Fibroblast of villous mesenchyme (primary cell): Measurements from ENCODE around the gene ADCY5. TPM values are rescaled to one million over a fixed set of nuclear protein-coding genes. Genes with fewer than 3 reads are reported as not detected.
"Not testable (repeated sequence)": the region's sequence is repeated elsewhere in the genome, so short reads cannot be mapped to it uniquely, and the experiment has no call there.

Experiments used
- DNase-seq: peaks from one replicate; pipeline ENCODE4 v3.0.0-alpha.2; 2010; ENCODE audit warnings: low read depth
- H3K4me3 ChIP-seq: 2 replicates; pipeline ENCODE4 v1.5.1; 2011; ENCODE audit warnings: low read depth, mild to moderate bottlenecking, low read length
- total RNA-seq: library from RNA; depleted of rRNA; stranded (reverse); fragments of >200 nt; gene quantifications from 2 replicates; pipeline ENCODE4 v1.2.3, GENCODE V29; 2012
- TF ChIP-seq, protein P1 (sequence below): IDR thresholded peaks from 2 replicates; pipeline ENCODE4 v1.5.1; 2012; ENCODE audit warnings: low read depth, mild to moderate bottlenecking, low read length; ENCODE audit not compliant: insufficient read depth

ADCY5 gene
- 0.32 and 0.43 TPM in 2 replicates for total RNA-seq

DNA sequence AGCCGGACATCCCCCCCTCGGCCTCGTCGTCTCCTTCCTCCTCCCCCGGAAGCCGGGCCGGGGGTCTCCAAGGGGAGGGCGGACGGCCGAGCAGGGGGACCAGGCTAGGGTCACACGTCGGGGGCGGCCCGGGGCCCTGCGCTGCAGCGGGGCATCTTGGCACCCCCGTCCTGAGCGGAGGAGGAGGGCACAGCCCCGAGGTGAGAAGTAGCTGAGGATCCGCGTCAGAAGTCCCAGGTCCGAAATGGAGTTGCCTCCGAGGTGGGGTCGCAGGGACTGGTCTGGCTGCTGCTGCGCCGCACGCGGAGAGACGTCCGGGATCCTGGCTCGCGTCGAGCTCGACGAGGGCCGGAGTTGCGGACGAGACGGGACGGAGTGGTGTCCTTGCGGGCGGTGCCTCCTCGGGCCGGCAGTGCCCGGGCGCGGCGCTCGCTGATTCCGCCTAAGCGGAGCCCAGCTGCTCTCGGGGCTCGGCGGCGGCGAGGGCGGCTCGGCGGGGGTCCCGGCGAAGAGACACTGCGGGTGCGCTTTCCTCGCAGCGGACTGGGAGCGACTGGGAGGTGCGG is at the start of gene ADCY5:
Gene ADCY5, minus strand, starts transcription at position 555 of the 566 bp plus-strand sequence. Its CDS starts 545 bp downstream, at position 10.
- TF ChIP-seq, protein P1, sequence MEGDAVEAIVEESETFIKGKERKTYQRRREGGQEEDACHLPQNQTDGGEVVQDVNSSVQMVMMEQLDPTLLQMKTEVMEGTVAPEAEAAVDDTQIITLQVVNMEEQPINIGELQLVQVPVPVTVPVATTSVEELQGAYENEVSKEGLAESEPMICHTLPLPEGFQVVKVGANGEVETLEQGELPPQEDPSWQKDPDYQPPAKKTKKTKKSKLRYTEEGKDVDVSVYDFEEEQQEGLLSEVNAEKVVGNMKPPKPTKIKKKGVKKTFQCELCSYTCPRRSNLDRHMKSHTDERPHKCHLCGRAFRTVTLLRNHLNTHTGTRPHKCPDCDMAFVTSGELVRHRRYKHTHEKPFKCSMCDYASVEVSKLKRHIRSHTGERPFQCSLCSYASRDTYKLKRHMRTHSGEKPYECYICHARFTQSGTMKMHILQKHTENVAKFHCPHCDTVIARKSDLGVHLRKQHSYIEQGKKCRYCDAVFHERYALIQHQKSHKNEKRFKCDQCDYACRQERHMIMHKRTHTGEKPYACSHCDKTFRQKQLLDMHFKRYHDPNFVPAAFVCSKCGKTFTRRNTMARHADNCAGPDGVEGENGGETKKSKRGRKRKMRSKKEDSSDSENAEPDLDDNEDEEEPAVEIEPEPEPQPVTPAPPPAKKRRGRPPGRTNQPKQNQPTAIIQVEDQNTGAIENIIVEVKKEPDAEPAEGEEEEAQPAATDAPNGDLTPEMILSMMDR: no peak
- peak within 1 kb of the TSS; percentile 57 for H3K4me3 ChIP-seq
- DNase-seq: peak; percentile 5

DNA sequence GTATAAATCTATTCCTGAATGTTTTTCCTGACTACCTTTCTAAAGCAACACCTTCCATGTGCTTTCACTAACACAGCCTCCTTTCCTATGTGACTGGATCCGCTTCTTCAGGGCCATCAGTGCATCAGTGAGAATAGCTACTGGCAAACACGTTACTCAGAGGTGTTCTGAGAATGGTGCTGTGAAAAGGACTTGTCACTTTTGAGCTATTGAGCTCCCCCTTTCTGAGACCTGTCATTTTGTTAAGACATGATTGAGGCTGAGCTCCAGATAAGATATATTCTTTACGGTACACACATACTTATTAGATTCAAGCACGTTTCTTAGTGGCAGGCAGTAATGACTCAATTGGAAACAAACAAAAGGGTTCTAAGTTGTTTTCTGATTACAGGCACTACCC is 45.0 kb upstream of the ADCY5 start:
- DNase-seq: no peak
- TF ChIP-seq, protein P1: no peak
- H3K4me3 ChIP-seq: no peak overlapping the region

DNA sequence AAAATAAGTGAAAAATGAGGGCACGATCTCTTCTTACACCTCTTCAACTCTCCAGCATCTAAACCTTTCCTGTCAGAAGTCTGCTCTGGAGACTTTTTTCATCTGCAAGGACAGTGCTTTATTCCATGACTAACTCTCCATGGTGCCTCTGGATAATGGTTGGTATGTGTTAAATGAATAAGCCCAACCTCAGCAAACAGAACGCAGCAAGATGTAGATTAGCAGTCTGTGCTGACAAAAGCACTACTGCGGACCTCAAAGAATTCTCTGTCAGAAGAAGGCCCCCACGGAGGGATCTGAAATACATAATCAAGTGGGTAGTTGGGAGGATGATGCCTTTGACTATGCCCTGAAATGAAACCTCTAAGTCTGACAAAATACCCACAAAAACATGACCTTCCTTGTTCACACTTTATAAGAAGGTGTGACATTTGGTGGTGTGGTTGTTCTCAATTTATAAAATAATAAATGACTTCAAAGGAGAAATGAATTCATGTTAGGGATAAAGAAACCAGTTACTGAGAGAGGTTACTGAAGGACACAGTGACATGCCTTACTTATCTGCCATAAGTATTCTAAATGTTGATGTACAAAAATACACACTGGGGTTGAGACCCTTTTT is 43.2 kb upstream of the ADCY5 start:
- no peak overlapping the region for H3K4me3 ChIP-seq
- DNase-seq: no peak
- TF ChIP-seq, protein P1: no peak

DNA sequence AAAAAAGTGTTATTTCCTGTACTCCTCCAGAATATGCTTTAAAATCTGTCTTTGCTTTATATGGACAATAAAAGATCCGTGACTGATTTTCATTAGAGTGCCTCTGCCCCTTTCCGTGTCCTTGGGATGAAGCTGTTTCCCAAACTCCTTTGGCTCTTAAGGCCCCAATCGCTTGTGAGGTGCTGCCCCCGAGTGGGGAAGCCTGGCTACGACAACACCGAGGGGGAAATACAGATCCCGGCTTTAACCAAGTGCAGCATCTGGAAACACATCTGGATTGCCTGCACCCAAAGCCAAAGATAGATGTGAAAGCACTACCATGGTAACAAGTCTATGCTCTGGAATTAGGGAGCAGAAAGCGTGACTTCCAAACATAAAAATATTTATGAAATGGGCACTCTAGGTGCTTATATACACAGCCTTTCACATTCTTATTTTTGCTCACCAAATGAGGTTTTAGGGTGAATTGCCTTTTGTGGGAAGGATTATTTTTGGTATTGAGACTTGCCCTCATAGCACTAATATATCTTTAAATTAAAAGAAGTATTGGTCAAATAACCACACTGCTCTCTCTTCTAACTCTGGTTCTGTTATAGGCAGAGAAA is 40.6 kb upstream of the ADCY5 start:
- no peak overlapping the region for H3K4me3 ChIP-seq
- peak; percentile 75 for DNase-seq
- TF ChIP-seq, protein P1: peak; percentile 93

DNA sequence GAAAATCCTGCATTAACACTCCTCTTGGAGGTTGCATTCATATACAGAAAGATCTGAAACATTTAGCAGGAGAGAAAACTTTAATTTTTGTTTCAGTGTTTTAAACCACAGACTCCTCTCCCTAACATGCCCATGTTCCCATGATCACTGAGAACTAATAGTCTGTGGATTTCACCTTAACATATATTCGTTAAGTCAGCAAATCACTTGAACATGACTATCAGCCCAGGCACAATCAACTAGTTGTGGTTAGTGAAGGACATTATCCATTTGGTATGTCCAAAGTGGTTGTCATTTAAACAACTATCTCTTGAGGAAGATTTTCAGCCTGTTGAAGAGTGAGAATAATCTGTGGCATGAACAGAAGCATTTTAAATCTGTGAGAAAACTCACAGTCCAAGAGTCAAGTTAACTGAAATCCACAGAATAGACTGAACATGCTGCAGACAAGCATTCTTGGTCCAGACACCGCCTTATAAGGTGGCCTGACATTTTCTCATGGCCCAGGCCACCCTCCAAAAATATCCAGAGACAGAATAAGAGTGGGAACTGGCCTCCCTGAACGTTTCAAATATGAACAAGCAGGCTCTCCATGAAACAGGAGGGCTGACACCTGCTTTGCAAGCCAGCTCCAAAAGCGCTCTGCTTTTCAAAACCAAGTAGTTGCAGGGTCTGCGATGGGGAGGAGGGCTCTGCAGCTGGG is 39.9 kb upstream of the ADCY5 start:
- TF ChIP-seq, protein P1: no peak
- no peak for DNase-seq
- H3K4me3 ChIP-seq: no peak overlapping the region

DNA sequence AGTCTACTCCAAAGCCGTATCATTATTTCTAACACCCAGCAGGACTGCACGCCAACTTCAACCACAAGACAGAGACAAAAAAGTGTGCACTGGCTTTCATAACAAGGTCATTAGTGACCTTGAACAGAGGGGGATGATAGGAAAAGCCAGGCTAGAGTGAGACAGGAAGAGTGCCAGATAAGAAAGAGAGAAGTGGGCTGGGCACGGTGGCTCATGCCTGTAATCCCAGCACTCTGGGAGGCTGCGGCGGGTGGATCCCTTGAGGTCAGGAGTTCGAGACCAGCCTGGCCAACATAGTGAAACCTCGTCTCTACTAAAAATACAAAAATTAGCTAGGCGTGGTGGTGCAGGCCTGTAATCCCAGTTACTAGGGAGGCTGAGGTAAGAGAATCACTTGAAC is 38.2 kb upstream of the ADCY5 start:
- not testable (repeated sequence) for DNase-seq

DNA sequence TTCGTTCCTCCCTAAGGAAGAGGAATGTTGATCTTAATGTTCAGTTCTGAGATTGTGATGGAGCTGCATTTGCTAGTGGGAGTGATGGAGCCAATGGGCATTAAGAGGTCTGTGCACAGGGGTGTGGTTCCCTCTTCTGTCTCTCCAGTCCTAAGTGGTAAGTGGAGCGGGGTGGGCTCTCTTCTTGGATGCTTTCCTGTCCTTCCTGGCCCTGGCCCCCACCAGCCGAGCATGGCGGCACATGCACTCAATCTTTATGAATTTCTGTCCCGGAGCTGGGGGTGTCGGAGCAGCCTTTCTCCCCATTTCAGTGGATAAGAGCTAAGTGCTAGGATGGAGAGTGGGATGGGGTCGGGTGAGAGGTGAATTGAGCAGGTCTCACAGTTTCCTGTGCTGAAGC is 37.6 kb upstream of the ADCY5 start:
- DNase-seq: no peak
- no peak overlapping the region for H3K4me3 ChIP-seq
- TF ChIP-seq, protein P1: no peak

More for the DNA sequence above, 38.2 kb upstream of the ADCY5 start:
- not testable (repeated sequence) for H3K4me3 ChIP-seq
